A673 (cell line): ENCODE measurements around the gene KCNK1. TPM values are rescaled to one million over a fixed set of nuclear protein-coding genes. Genes with fewer than 3 reads are reported as not detected.

Experiments used
- BruUV-seq: library from RNA; stranded (reverse); fragments of 400-500 nt; replicated peaks from 2 replicates; lab custom pipeline; 2021; lab: Mats Ljungman, UMichigan
- CTCF ChIA-PET: fragments of 300-600 bp; sonication (Branson Sonifier 250); formaldehyde crosslinking; loops from one replicate; lab custom pipeline; 2022; ENCODE audit warnings: antibody characterized with exemption; lab: Charles Lee
- POLR2A ChIA-PET: fragments of 300-600 bp; sonication (Branson Sonifier 250); formaldehyde crosslinking; loops from one replicate; lab custom pipeline; 2022; ENCODE audit warnings: antibody characterized with exemption; ENCODE audit not compliant: low non-redundant PET; lab: Charles Lee
- DNase-seq: peaks from one replicate; pipeline ENCODE4 v3.0.0-alpha.2; 2015; ENCODE audit warnings: low spot score
- H3K27ac ChIP-seq: fragments of 200-600 bp; sonication (generic); 2 replicates; pipeline ENCODE4 v1.5.1; 2016; ENCODE audit warnings: mixed run types, low read depth, mild to moderate bottlenecking, mixed read lengths, antibody characterized with exemption, low read length; ENCODE audit not compliant: poor library complexity, severe bottlenecking
- H3K27me3 ChIP-seq: fragments of 200-600 bp; sonication (generic); replicated peaks from 2 replicates; pipeline ENCODE4 v1.6.1; 2017; ENCODE audit warnings: mixed run types, low read depth, mild to moderate bottlenecking, mixed read lengths, antibody characterized with exemption, low read length; ENCODE audit not compliant: insufficient read depth, poor library complexity
- H3K36me3 ChIP-seq: fragments of 200-600 bp; sonication (generic); 2 replicates; pipeline ENCODE4 v1.6.1; 2016; ENCODE audit warnings: mixed run types, mild to moderate bottlenecking, mixed read lengths, antibody characterized with exemption, low read length; ENCODE audit not compliant: insufficient read depth, poor library complexity, severe bottlenecking
- H3K4me1 ChIP-seq: fragments of 200-600 bp; sonication (generic); 2 replicates; pipeline ENCODE4 v1.6.1; 2017; ENCODE audit warnings: mixed run types, mild to moderate bottlenecking, mixed read lengths, antibody characterized with exemption, low read length; ENCODE audit not compliant: insufficient read depth, poor library complexity, severe bottlenecking
- H3K4me3 ChIP-seq: fragments of 200-600 bp; sonication (generic); 2 replicates; pipeline ENCODE4 v1.5.1; 2016; ENCODE audit warnings: low read depth, mixed run types, mild to moderate bottlenecking, mixed read lengths, low read length; ENCODE audit not compliant: poor library complexity, severe bottlenecking
- H3K9me3 ChIP-seq: fragments of 200-600 bp; sonication (generic); 2 replicates; pipeline ENCODE4 v1.6.1; 2016; ENCODE audit warnings: mixed run types, low read depth, mild to moderate bottlenecking, mixed read lengths, antibody characterized with exemption, low read length; ENCODE audit not compliant: poor library complexity, severe bottlenecking
- EZH2 ChIP-seq: fragments of 200-600 bp; sonication (generic); IDR thresholded peaks from 2 replicates; pipeline ENCODE4 v1.6.1; 2017; ENCODE audit warnings: borderline replicate concordance, low read depth, mild to moderate bottlenecking, mixed read lengths, antibody characterized with exemption, low read length; ENCODE audit not compliant: poor library complexity, severe bottlenecking
- intact Hi-C: fragments of 100-400 bp; cut with micrococcal nuclease; formaldehyde crosslinking; loops from one replicate; pipeline ENCODE4 v1.10.0; 2022; ENCODE audit not compliant: unreplicated experiment
- total RNA-seq: library from RNA; stranded (reverse); gene quantifications from 2 replicates; pipeline ENCODE4 v1.2.3, GENCODE V29; 2021
- TF ChIP-seq, protein P1 (sequence below): fragments of 300-800, 200-600 bp; sonication (generic); conservative IDR thresholded peaks from 2 replicates; pipeline ENCODE4 v1.5.1; 2017; ENCODE audit warnings: low read depth, mild to moderate bottlenecking, antibody characterized with exemption, low read length, moderate library complexity, mixed read lengths

Gene KCNK1
- total RNA-seq, 1 experiment from 2014 or later: not detected

DNA sequence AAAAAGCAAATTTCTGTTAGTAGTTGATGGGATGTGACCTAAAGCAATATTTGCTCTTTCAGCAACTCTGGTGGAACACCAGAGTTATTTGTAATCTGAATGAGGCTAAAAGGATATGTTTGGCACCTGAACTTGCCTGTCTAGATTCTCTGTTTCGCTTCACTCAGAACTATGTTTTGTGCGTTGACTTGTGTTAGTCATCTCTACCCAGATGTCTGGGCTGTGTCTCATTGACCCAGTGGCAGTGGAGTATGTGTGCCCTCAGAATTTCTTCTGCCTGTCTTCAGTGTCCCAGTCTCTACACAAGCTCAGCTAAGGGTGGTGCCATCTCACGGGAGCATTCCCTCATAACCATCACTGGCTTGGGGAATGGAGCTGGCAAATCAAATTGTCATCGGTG lies 13.9 kb downstream of the KCNK1 start:
- no peaks in the 10 kb centered on the region for H3K36me3 ChIP-seq
- H3K27me3 ChIP-seq: peaks cover 82% of the 10 kb centered on the region
- no peaks in the 10 kb centered on the region for H3K4me1 ChIP-seq
- no TSS peak for BruUV-seq
- H3K27ac ChIP-seq: no peak overlapping the region
- intact Hi-C loops: no loop called here
- no peak overlapping the region for H3K4me3 ChIP-seq
- no peaks in the 10 kb centered on the region for H3K9me3 ChIP-seq
- POLR2A ChIA-PET: no interaction called here
- CTCF ChIA-PET: no interaction called here
- no peak for DNase-seq
- TF ChIP-seq EZH2: no peak
- TF ChIP-seq, protein P1, sequence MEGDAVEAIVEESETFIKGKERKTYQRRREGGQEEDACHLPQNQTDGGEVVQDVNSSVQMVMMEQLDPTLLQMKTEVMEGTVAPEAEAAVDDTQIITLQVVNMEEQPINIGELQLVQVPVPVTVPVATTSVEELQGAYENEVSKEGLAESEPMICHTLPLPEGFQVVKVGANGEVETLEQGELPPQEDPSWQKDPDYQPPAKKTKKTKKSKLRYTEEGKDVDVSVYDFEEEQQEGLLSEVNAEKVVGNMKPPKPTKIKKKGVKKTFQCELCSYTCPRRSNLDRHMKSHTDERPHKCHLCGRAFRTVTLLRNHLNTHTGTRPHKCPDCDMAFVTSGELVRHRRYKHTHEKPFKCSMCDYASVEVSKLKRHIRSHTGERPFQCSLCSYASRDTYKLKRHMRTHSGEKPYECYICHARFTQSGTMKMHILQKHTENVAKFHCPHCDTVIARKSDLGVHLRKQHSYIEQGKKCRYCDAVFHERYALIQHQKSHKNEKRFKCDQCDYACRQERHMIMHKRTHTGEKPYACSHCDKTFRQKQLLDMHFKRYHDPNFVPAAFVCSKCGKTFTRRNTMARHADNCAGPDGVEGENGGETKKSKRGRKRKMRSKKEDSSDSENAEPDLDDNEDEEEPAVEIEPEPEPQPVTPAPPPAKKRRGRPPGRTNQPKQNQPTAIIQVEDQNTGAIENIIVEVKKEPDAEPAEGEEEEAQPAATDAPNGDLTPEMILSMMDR: no peak

DNA sequence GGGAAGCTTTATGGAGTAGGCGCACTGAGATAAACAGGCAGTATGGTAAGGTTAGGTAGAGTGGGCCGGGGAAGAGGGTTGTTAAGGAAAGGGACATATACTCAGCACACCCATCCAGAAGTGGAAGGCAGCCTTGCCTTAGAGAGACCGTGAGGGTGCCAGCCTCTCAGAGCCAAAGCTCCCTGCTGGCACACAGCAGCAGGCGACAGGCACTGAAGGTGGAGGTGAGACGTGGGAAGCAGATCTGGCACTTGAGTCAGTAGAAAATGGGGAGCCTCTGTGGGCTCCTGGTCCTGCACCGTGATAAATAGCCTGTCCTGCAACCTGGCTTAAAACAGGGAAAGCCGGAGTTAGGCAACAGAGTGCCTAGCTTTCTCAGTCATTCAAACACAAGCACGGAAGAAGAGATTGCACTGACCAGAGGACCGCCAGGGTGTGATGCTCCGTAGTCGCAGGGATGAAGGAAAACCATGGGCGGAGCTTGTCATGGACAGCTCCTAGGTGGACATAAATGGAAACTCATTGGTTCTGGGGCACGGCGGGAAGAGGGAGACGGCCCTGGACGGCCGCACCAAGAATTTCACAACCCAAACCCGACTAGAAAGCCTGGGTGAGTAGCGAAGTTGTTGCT lies 15.5 kb downstream of the KCNK1 start:
- Histone ChIP-seq H3K9me3 (no peaks in the 10 kb centered on the region), H3K27me3 (peaks cover 78% of the 10 kb centered on the region), H3K27ac (no peak overlapping the region), H3K36me3 (no peaks in the 10 kb centered on the region), H3K4me3 (no peak overlapping the region), H3K4me1 (no peaks in the 10 kb centered on the region)
- POLR2A ChIA-PET: interaction anchor here (0.7 kb wide), 1 partner anchor 44 kb away, joined by 3 read pairs; no protein-coding TSS in a partner anchor
- CTCF ChIA-PET: no interaction called here
- intact Hi-C loops: no loop called here
- BruUV-seq: no TSS peak
- TF ChIP-seq, protein P1: no peak
- TF ChIP-seq EZH2: no peak
- DNase-seq: no peak

DNA sequence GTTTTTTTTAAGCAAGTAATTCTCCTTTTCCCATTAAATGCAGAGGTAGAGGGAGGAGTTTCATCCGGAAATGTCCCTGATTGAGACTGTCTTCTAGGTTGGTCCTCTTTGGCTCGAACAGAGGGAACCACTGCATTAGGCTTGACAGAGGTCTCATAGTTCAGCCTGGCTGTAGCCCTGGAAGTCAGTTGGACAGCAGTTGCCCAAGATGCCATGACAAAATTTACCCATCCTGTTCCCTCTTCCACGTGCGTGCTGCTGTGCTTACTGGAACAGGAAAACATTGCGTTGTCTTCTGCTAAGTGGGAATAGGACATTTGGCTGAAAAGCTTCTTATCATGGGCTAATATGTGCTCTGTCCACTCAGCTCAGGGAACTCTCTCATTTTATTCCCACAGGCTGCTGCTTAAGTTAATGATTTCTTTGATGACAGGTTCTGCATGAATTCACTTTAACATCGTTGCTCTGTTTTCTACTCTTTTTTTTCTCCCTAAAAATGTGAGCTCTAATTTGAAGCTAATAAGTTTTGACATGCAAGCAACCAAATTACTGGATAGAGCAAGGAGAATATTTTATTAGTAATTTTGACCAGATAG lies 18.0 kb downstream of the KCNK1 start:
- no TSS peak for BruUV-seq
- TF ChIP-seq, protein P1: no peak
- no peak for TF ChIP-seq EZH2
- ChIA-PET POLR2A (no interaction called here), CTCF (no interaction called here)
- Histone ChIP-seq H3K9me3 (no peaks in the 10 kb centered on the region), H3K36me3 (no peaks in the 10 kb centered on the region), H3K4me3 (no peak overlapping the region), H3K27me3 (peaks cover 62% of the 10 kb centered on the region), H3K4me1 (no peaks in the 10 kb centered on the region), H3K27ac (no peak overlapping the region)
- intact Hi-C loops: no loop called here
- no peak for DNase-seq
